AG10803 (cell line): Measurements from ENCODE around the gene GALNT18.

Experiments used
- DNase-seq: peaks from one replicate; pipeline ENCODE4 v3.0.0; 2010; ENCODE audit warnings: low read depth
- H3K4me3 ChIP-seq: 2 replicates; pipeline ENCODE4 v1.5.1; 2011; ENCODE audit warnings: mild to moderate bottlenecking, low read length, control low read depth
- CTCF ChIP-seq: conservative IDR thresholded peaks from 2 replicates; pipeline ENCODE4 v1.5.1; 2011; ENCODE audit warnings: mild to moderate bottlenecking, low read length, control low read depth, inconsistent platforms

The GALNT18 gene

GRCh38 chr11:11558396-11558795, 63.4 kb downstream of the GALNT18 start:
- TF ChIP-seq CTCF, result no peak
- DNase-seq, result no peak
- no peak overlapping the region for H3K4me3 ChIP-seq

GRCh38 chr11:11555208-11555607, 66.6 kb downstream of the GALNT18 start:
- DNase-seq, result no peak
- no peak for TF ChIP-seq CTCF
- no peak overlapping the region for H3K4me3 ChIP-seq

GRCh38 chr11:11553573-11553972, 68.2 kb downstream of the GALNT18 start:
- no peak overlapping the region for H3K4me3 ChIP-seq
- no peak for TF ChIP-seq CTCF

GRCh38 chr11:11552529-11553087, 69.2 kb downstream of the GALNT18 start:
- TF ChIP-seq CTCF, result no peak
- DNase-seq, result no peak
- no peak overlapping the region for H3K4me3 ChIP-seq

More at GRCh38 chr11:11553573-11553972, 68.2 kb downstream of the GALNT18 start:
- no peak for DNase-seq

GRCh38 chr11:11550534-11550933, 71.3 kb downstream of the GALNT18 start:
- no peak overlapping the region for H3K4me3 ChIP-seq
- TF ChIP-seq CTCF, result no peak
- DNase-seq, result no peak

- no peak overlapping the region for H3K4me3 ChIP-seq
- DNase-seq, result no peak
- TF ChIP-seq CTCF, result no peak
Observed at GRCh38 chr11:11545285-11546275, 76.2 kb downstream of the GALNT18 start.

GRCh38 chr11:11543656-11544055, 78.1 kb downstream of the GALNT18 start:
- no peak for DNase-seq
- TF ChIP-seq CTCF, result no peak
- no peak overlapping the region for H3K4me3 ChIP-seq
